GM19467 (cell line): Measurements from ENCODE around the gene UPB1.

Experiments used
- ATAC-seq: cut with Tn5 transposase; IDR thresholded peaks from one replicate; pipeline ENCODE4 v1.9.1; 2021; ENCODE audit warnings: mild to moderate bottlenecking, moderate library complexity; ENCODE audit not compliant: unreplicated experiment

Gene UPB1

DNA sequence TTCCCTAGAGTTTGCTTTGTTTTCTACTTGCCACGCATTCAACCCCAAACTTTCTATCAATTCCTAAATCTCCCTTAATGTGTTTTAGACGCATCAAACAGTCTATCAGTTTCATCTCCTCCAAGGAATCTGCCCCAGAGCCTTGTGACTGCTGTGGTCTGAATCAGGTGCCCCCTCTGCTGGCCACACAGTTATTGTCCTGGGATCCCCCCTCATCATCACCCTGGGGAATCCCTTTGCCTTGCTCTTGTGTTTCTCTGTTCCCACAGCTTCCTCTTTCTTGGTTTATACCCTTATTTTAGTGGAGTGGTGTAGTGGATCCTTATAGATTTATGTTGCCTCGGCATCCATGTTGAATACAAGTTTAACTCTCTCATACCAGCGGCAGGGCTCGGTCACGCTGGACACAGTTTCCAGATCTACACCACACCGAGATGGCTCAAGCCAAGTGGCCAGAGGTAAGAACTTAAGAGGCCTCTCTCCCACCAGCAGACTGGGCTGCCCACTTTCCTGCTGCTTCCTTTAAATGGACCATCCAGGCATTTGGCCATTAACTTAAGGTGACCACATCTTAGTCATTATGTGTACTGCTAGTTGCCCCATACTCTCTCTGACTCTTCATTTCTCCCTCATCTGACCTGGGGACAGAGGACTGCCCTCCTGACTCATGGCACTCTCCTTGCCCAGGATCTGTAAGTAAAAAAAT, 8.2 kb downstream of the UPB1 start:
- ATAC-seq = peak; percentile 50

GRCh38 chr22:24503843-24504338, 8.8 kb downstream of the UPB1 start:
- ATAC-seq = no peak

GRCh38 chr22:24504540-24504939, 9.4 kb downstream of the UPB1 start:
- no peak for ATAC-seq

DNA sequence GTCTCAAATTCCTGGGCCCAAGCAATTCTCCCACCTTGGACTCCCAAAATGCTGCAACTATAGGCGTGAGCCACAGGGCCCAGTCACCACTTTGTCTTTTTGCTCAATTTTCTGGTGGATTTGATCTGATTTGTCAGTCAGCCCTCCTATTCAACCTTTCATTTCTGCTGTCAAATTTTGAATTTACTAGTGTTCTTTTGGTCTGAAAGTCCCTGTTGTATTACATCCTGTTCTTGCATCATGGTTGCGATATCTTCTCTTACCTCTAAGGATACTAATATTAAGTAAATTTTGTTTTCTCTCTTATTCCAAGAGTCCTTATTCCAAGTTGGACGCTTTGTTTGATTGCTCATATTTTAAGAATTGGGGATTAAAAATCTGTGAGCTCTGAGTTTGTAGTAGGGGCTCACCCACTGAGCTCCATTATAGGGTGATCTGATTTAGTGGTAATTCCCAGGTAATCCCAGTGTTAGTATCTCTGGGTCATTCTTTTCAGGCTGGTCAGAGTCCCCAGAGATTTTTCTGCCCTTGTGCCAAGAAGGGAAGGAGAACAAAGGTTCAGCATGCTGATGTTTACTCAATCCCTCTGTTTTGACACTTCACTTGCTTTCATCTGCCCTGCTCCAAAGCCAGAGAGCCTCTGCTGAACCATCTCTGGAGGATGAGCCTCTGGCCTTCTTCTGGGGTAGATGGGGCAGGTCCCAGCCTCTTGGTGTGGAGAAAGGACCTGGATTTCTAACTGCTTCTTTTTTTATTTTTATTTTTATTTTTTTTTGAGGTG, 10.0 kb downstream of the UPB1 start:
- no peak for ATAC-seq

GRCh38 chr22:24506802-24507438, 11.8 kb downstream of the UPB1 start:
- no peak for ATAC-seq

DNA sequence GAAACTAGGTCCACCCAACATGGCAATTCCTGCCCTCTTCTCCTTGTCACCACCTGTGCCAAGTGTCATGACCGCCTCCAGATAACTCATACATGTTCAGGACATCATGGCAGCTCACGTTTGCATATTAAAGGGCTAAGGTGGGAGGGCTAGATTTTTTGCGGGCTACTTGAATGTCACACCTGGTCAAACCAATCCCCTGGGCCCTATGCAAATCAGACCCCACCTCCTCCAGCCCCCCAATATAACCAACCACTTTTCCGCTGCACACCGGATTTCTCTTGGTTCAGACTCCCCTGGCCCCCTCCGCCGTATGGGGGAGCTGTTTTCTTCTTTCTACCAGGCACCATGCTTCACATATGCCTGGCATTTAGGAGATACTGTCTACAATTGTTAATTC, 12.6 kb downstream of the UPB1 start:
- no peak for ATAC-seq

DNA sequence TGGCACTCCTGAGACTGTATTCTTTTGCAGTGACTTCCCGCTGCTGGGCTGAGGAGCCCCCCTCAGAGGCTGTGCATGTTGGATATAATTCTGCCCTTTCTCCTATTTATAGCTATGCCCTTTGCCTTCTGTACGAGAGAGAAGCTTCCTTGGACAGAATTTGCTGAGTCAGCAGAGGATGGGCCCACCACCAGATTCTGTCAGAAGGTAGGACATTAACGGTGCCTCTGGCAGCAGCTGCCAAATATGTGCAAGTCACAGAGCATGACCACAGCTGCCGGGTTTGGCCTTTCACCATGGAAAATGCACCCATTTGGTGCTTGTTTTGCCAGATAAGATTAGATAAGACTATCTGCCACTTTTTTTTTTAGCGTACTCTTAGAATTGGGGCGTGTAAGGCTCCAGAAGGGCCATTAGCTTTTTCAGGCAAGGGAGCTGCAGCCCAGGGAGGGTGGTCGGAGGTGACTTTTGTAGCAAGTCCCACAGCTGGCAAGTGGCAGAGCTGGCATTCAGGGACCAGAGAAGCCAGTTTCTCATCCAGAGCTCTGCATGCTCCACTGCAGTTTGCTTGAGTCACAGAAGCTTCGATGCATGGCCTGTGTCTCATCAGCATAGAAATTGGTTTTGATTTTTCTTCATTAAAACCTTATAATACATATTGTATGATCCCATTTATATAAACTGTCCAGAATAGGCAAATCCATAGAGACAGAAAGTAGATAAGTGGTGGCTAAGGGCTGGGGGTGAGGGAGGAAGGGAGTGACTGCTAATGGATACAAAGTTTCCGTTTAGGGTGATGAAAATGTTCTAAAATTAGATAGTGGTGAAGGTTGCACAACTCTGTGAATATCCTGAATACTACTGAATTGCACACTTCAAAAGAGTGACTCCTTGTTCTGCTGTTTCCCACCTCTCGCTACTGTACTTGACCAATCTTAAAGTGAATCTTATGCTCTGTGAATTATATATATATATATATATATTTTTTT, 15.8 kb downstream of the UPB1 start:
- ATAC-seq = no peak

DNA sequence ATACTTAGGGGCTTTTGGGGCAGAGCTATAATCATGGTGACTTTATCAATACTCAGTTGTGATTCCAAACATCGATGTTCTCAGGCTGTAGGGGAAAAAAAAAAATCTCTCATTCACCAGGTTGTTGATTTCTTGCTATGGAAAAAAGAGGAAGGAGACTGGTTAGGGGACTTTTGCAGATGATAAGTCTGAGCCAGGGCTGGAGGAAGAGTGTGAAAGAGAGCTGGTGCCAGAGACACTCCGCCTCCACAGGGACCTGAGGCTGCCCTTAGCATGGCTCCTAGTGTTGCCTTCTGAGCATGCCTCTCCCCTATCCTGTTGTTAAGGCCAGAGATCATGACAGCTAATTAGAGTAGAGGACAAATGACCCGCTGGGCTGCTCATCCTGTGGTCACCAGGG, 16.9 kb downstream of the UPB1 start:
- ATAC-seq = no peak

DNA sequence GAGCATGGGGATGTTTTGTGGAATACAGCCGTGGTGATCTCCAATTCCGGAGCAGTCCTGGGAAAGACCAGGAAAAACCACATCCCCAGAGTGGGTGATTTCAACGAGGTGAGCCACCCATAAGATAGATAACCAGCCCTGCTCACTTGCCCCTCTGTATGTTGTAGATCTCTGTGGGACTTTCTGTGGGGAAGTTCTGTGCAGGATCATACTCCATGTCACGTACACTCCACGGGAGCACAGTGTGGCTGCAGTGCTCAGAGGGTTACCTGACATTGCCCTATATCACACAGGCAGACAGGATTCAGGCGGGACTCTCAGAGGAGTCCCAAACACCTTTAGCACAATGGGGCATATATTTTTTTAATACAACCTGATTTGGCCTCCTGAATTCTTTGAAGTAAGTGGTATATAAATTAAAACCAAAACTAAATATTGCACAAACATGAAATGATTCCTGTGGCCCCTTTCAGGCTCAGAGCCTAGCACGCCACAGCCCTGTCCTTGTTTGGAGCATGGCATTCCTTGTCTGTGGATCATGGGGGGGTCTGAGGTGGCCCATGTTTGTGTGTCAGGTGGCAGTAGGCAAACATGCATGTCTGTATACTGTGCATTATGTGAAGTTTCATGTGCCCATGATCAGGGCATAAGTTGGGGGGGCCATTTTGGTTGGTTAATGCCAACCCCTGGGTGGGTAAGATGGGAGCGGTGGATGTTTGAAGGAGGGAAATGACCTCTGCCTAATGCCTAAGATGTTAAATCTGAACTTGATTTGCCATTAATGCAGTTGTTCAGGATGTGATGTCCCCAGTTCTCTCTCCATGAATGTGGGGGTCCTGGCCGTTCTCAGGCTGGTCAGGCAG, 18.5 kb downstream of the UPB1 start:
- no peak for ATAC-seq

DNA sequence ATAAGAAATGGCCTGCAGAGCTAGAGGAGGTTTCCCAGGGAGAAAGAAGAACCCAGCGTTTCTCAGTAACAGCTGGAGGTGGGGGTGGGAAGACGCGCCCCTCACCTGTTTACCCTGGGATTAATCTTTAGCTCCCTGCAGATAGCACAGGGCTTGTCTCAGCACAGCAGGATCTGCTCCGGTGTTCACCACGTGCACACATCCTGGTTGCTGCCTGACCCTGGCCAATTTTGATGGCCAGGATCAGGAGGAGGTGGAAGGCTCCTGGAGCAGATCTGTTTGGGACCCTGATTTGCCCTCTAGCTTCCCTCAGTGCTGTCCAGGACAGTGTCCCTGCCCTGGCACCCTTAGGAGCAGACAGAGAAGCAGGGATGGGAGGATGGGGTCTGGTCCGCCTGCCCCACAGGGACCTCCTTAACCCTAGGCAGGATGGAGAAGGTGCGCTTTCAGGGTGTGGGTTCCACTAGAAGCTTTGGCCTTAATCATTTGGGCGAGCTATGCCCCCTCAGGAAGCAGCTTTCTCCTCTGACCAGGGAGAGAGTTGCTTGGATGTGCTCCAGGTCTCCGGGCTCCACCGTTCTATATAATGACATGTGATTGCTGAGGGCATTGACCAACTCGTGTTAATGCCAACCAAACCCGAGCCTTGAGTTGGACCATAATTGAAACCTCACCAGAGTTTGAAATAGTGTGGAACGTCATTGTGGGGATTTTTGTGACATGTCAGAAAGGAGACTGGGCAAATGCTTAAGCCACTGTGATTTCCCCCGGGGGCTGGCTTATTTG, 19.3 kb downstream of the UPB1 start:
- ATAC-seq = no peak

GRCh38 chr22:24515027-24515338, 19.9 kb downstream of the UPB1 start:
- no peak for ATAC-seq

DNA sequence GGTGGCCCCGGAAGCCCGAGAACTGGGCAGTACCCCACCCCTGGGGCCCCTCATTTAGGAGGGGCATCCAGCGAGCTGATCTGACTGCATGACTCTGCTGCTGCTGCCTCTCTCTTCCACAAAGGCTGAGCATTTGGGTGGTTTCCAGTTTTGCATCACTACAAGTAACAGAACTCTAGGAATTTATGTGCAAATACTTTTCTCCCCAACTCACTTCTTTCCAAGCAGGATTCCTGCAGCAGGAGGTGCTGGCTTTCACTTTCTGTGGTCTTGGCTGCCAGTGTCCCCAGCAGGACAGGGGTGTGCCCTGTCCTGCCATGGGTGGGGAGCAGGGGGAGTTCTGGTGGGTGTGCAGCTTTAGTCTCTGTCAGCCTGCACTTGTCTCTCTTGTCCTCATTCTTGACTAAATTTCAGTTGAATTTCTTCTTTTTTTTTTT, 21.2 kb downstream of the UPB1 start:
- no peak for ATAC-seq

GRCh38 chr22:24517446-24517845, 22.3 kb downstream of the UPB1 start:
- no peak for ATAC-seq

GRCh38 chr22:24518228-24518627, 23.1 kb downstream of the UPB1 start:
- ATAC-seq = no peak

- no peak for ATAC-seq
These were observed 23.8 kb downstream of the UPB1 start for GRCh38 chr22:24518771-24519485.

DNA sequence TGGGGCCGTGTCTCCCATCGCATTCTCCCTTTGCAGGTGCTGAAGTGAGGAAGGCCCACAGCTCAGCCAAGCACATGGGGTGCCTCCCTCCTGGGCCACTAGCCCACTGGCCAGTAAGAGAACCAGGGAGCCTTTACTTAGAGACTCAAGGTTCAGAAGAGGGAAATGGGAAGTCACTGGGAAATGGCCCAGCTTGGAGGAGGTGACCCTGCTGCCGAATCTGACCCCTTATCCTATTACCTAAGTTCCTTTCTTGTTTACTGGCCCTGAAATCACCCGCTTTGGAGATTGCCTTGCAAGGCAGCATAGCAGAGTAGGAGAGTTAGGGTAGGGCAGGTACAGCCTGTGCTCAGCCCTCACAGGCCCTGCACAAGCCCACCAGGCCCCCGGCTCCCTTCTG, 24.4 kb downstream of the UPB1 start:
- ATAC-seq = no peak

- no peak for ATAC-seq
These were observed 26.7 kb downstream of the UPB1 start for GRCh38 chr22:24521791-24522245.

GRCh38 chr22:24523873-24524272, 28.7 kb downstream of the UPB1 start:
- ATAC-seq = no peak
